ENCODE results near the gene GCN1. TPM values are rescaled to one million over a fixed set of nuclear protein-coding genes. Genes with fewer than 3 reads are reported as not detected.
A peak's percentile ranks its signal among the peaks of the same experiment; 100 is the strongest.

Gene GCN1
- total and polyA plus RNA-seq, 2 experiments from 2014 or later, result 28.2 to 197 TPM

DNA sequence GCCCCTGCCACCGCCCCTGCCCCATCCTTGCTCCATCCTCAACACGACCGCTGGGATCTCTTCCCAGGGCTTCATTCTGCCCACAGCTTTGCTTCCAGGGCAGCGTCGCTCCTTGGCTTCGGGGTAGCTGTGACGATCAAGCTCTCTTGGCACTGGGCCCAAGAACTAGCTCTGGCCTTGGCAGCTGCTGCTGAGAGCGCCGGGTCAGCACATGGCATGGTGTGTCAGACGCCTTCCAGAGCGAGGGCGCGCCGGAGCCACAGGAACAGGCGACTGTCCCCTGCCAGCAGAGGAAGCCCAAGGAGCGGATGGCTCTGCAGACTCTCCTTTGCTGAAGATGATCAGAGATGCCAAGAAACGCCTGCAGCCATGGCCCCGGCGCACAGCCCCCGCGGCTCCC is 93.9 kb downstream of the GCN1 start:
- Histone ChIP-seq H4K20me1 (ENCODE audit: insufficient read depth, poor library complexity, severe bottlenecking) (peaks cover 26% of the 10 kb centered on the region), H3K9me2 (replicated peaks; ENCODE audit: insufficient read depth) (no peaks in the 10 kb centered on the region), H3K27ac (no peak overlapping the region), H3K79me2 (peaks cover 49% of the 10 kb centered on the region), H3K4me2 (peak overlapping the region; percentile 20), H2AFZ (no peak overlapping the region), H3K4me3 (no peak overlapping the region), H3K9me3 (ENCODE audit: low read depth) (no peaks in the 10 kb centered on the region), H3K27me3 (no peaks in the 10 kb centered on the region), H3K4me1 (ENCODE audit: insufficient read depth) (peaks cover 14% of the 10 kb centered on the region), H3K36me3 (replicated peaks; ENCODE audit: insufficient read depth, low read depth) (no peaks in the 10 kb centered on the region)
- no peak for TF ChIP-seq EZH2 (IDR thresholded peaks at IDR 0.05; ENCODE audit: borderline replicate concordance)
- no peak for TF ChIP-seq CTCF (IDR thresholded peaks at IDR 0.05; ENCODE audit: poor library complexity)
- TF ChIP-seq EZH2phosphoT487 (IDR thresholded peaks at IDR 0.05; ENCODE audit: low read depth, severe bottlenecking, unreplicated experiment), result no peak
- WGBS (ENCODE audit: low lambda C conversion rate, missing lambda C conversion rate), result 95% methylated on average over 20 of the region's 21 CpGs
- DNase-seq (ENCODE audit: low spot score), result no peak

DNA sequence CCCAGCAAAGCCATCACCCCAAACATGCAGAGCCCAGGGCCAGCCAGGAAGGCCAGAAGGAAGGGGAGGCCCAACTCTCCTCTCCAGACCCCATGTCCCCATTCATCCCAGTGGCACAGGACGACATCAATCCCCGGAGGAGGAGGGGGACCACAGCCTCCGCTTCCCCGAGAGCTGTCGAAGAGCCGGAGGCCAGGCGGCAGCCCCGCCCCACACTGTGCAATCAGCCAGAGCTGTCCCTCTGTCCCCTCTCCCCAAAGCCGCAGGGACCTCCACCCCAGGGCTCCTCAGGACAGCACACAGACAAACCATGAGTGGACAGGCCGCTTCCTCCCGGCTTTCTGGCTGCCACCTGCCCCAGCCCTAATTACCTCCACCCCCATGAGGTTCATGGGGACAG is 94.8 kb downstream of the GCN1 start:
- H4K20me1 ChIP-seq (ENCODE audit: insufficient read depth, poor library complexity, severe bottlenecking), result peaks cover 26% of the 10 kb centered on the region
- H3K4me1 ChIP-seq (ENCODE audit: insufficient read depth), result peaks cover 7% of the 10 kb centered on the region
- H3K36me3 ChIP-seq (replicated peaks; ENCODE audit: insufficient read depth, low read depth), result no peaks in the 10 kb centered on the region
- H3K9me2 ChIP-seq (replicated peaks; ENCODE audit: insufficient read depth), result no peaks in the 10 kb centered on the region
- 96% methylated on average over 11 of the region's 11 CpGs for WGBS (ENCODE audit: low lambda C conversion rate, missing lambda C conversion rate)
- no peak overlapping the region for H3K4me2 ChIP-seq
- TF ChIP-seq EZH2phosphoT487 (IDR thresholded peaks at IDR 0.05; ENCODE audit: low read depth, severe bottlenecking, unreplicated experiment) (no peak), CTCF (IDR thresholded peaks at IDR 0.05; ENCODE audit: poor library complexity) (no peak), EZH2 (IDR thresholded peaks at IDR 0.05; ENCODE audit: borderline replicate concordance) (no peak)
- no peak overlapping the region for H2AFZ ChIP-seq
- no peak for DNase-seq (ENCODE audit: low spot score)
- peaks cover 40% of the 10 kb centered on the region for H3K79me2 ChIP-seq
- no peaks in the 10 kb centered on the region for H3K9me3 ChIP-seq (ENCODE audit: low read depth)
- no peaks in the 10 kb centered on the region for H3K27me3 ChIP-seq
- H3K27ac ChIP-seq, result no peak overlapping the region
- no peak overlapping the region for H3K4me3 ChIP-seq

DNA sequence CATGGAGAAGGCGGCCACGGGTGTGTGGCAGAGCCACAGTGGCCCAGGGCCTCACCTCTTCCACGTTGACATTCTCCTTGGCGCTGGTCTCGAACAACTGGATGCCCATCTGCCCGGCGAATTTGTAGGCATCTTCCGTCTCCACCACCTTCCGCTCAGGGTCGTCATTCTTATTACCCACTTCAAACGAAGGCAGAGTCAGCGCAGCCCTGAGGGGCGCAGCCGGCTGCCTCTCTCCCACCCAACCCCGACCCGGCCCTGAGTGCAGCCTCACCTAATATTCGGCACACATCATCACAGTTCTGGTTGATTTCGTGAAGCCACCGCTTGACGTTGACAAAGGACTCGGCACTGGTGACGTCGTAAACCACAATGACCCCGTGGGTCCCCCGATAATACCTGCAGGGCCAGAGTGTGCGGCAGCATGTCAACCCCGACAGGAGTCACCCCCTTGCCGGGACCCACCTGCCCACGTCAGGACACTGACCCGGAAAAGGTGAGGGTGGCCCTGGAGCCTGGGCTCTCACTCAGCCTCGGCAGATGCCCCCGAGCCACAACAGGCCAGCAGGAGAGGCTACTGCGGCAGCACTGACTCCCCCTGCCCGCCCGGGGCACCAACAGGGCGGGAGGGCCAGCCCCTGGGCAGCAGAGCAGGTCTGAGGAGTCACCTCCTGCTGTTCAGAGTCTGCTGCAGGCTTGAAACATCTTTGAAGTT is 95.6 kb downstream of the GCN1 start:
- H3K27ac ChIP-seq, result no peak overlapping the region
- peaks cover 32% of the 10 kb centered on the region for H3K79me2 ChIP-seq
- no peaks in the 10 kb centered on the region for H3K27me3 ChIP-seq
- no peaks in the 10 kb centered on the region for H3K36me3 ChIP-seq (replicated peaks; ENCODE audit: insufficient read depth, low read depth)
- no peaks in the 10 kb centered on the region for H3K9me3 ChIP-seq (ENCODE audit: low read depth)
- no peaks in the 10 kb centered on the region for H3K4me1 ChIP-seq (ENCODE audit: insufficient read depth)
- DNase-seq (ENCODE audit: low spot score), result no peak
- 94% methylated on average over 36 of the region's 36 CpGs for WGBS (ENCODE audit: low lambda C conversion rate, missing lambda C conversion rate)
- no peak overlapping the region for H2AFZ ChIP-seq
- no peak overlapping the region for H3K4me3 ChIP-seq
- H4K20me1 ChIP-seq (ENCODE audit: insufficient read depth, poor library complexity, severe bottlenecking), result peaks cover 26% of the 10 kb centered on the region
- no peaks in the 10 kb centered on the region for H3K9me2 ChIP-seq (replicated peaks; ENCODE audit: insufficient read depth)
- H3K4me2 ChIP-seq, result no peak overlapping the region
- no peak for TF ChIP-seq EZH2phosphoT487 (IDR thresholded peaks at IDR 0.05; ENCODE audit: low read depth, severe bottlenecking, unreplicated experiment)
- TF ChIP-seq CTCF (IDR thresholded peaks at IDR 0.05; ENCODE audit: poor library complexity), result no peak
- no peak for TF ChIP-seq EZH2 (IDR thresholded peaks at IDR 0.05; ENCODE audit: borderline replicate concordance)
